ENCODE measurements around the gene ST8SIA3. TPM values are rescaled to one million over a fixed set of nuclear protein-coding genes. Genes with fewer than 3 reads are reported as not detected.

Gene ST8SIA3
- total and polyA plus RNA-seq, 5 donors from 2014 or later = not detected

DNA sequence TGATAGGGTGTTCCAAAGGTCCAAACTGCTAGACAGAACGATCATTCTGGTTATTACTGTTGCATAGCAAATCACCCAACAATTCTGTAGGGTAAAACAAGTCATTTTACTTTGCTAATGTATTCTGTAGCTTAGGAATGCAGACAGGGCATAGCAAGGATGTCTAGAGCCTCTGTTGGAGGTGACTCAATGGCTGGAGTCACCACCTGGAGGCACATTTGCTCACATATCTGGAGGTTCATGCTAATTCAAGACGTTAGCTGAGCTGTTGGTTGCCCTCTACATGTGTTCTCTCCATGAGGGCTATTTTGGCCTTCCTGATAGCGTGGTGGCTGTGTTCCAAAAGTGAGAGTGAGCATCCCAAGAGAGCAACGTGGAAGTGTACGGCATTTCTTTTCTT is 22.5 kb upstream of the ST8SIA3 start:
- no peaks in the 10 kb centered on the region for H3K9me3 ChIP-seq (ENCODE audit: control insufficient read depth in 2 of 2, low read length in 2 of 2)
- no peaks in the 10 kb centered on the region for H3K4me1 ChIP-seq (ENCODE audit: control insufficient read depth, insufficient read depth, low read length, poor library complexity, severe bottlenecking)
- Mint-ChIP-seq H3K4me1 (no peaks in the 10 kb centered on the region), H3K27me3 (peaks cover 16% of the 10 kb centered on the region), H3K4me3 (no peak overlapping the region), H3K36me3 (no peaks in the 10 kb centered on the region), H3K27ac (no peak overlapping the region), H3K9me3 (peaks cover 0 to 8% (median 0%) of the 10 kb centered on the region in 7 donors)
- H3K27me3 ChIP-seq (ENCODE audit: control insufficient read depth, insufficient read depth, low read length) = no peaks in the 10 kb centered on the region
- DNase-seq (no peak), ATAC-seq (ENCODE audit: low read depth in 2 of 2) (no peak)
- H3K4me3 ChIP-seq (ENCODE audit: low read depth, low read length) = no peak overlapping the region
- H3K27ac ChIP-seq (ENCODE audit: insufficient read depth, low read length, poor library complexity, severe bottlenecking) = no peak overlapping the region
- H3K36me3 ChIP-seq (ENCODE audit: control insufficient read depth, insufficient read depth, low read length) = no peaks in the 10 kb centered on the region

DNA sequence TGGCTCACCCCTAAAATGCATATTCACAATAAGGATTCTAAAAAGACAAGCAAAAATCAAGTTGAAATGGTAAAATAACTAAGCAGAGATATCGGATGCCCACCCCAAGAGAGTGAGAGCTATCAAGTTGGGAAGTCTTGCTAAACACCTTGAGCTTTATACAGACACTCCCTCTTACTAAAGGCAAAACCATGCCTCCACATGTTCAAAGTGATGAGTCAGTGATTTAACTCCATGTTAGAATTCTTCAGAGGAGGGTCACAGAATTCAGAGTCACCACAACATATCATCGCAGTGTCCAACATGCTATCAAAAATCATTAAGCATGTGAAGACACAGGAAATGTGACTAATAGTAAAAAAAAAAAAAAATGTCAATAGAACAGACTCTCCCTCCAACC is 20.6 kb upstream of the ST8SIA3 start:
- Mint-ChIP-seq H3K9me3 (peaks cover 0 to 4% (median 0%) of the 10 kb centered on the region in 7 donors), H3K4me1 (no peaks in the 10 kb centered on the region)

DNA sequence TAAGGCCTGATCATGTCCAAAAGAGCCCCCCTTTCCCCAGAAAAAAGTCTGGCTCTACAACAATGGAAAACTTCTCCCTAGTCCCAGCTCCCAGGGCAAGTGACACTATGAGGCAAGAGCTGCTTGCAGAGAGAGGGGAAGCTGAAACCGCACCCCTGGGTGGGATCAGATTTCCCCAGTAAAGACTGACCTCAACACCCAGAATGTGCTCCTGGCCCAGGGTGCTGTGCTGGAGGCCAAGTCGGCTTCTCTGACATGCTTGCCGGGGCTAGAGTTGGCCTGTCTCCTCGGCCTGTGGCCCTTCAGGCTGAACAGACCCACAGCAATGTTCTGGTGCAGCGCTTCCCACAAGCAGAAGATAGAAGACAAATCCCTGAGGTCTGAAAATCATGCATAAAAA is 18.4 kb upstream of the ST8SIA3 start:
- no peak for DNase-seq
- no peaks in the 10 kb centered on the region for H3K36me3 Mint-ChIP-seq
- H3K4me3 Mint-ChIP-seq = no peak overlapping the region
- Histone ChIP-seq H3K27ac (ENCODE audit: insufficient read depth, low read length, poor library complexity, severe bottlenecking) (no peak overlapping the region), H3K4me3 (ENCODE audit: low read depth, low read length) (no peak overlapping the region), H3K27me3 (ENCODE audit: control insufficient read depth, insufficient read depth, low read length) (no peaks in the 10 kb centered on the region), H3K36me3 (ENCODE audit: control insufficient read depth, insufficient read depth, low read length) (no peaks in the 10 kb centered on the region), H3K9me3 (ENCODE audit: control insufficient read depth in 2 of 2, low read length in 2 of 2) (no peaks in the 10 kb centered on the region), H3K4me1 (ENCODE audit: control insufficient read depth, insufficient read depth, low read length, poor library complexity, severe bottlenecking) (no peaks in the 10 kb centered on the region)
- H3K4me1 Mint-ChIP-seq = no peaks in the 10 kb centered on the region
- H3K27ac Mint-ChIP-seq = no peak overlapping the region
- no peak for ATAC-seq (ENCODE audit: low read depth in 2 of 2)
- H3K9me3 Mint-ChIP-seq = peaks cover 0 to 2% (median 0%) of the 10 kb centered on the region in 7 donors
- peaks cover 13% of the 10 kb centered on the region for H3K27me3 Mint-ChIP-seq

More for the DNA sequence above, 20.6 kb upstream of the ST8SIA3 start:
- no peaks in the 10 kb centered on the region for H3K4me1 ChIP-seq (ENCODE audit: control insufficient read depth, insufficient read depth, low read length, poor library complexity, severe bottlenecking)
- Mint-ChIP-seq H3K36me3 (no peaks in the 10 kb centered on the region), H3K27me3 (peaks cover 13% of the 10 kb centered on the region), H3K27ac (no peak overlapping the region), H3K4me3 (no peak overlapping the region)
- H3K9me3 ChIP-seq (ENCODE audit: control insufficient read depth in 2 of 2, low read length in 2 of 2) = no peaks in the 10 kb centered on the region
- H3K27ac ChIP-seq (ENCODE audit: insufficient read depth, low read length, poor library complexity, severe bottlenecking) = no peak overlapping the region
- H3K4me3 ChIP-seq (ENCODE audit: low read depth, low read length) = no peak overlapping the region
- H3K27me3 ChIP-seq (ENCODE audit: control insufficient read depth, insufficient read depth, low read length) = no peaks in the 10 kb centered on the region
- H3K36me3 ChIP-seq (ENCODE audit: control insufficient read depth, insufficient read depth, low read length) = no peaks in the 10 kb centered on the region
- DNase-seq (no peak), ATAC-seq (ENCODE audit: low read depth in 2 of 2) (no peak)

DNA sequence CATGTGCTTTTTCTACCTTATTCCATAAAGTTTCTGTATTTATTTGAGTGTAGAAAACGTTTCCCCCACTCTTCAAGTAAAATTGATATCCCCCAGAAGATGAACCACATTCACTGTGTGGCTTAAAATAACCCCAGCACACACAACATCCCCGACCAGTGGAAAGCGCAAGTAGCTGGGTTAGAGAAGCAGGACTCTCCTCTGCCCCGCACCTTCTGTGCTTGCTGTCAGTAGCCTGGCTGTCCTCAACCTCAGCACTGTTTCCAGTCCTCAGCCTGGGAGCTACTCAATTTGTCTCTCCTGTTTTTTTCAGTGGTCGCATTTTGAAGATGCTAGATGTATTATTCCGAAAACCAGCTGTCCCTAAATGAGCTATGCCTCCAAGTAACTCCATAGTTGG is 18.0 kb upstream of the ST8SIA3 start:
- Histone ChIP-seq H3K36me3 (ENCODE audit: control insufficient read depth, insufficient read depth, low read length) (no peaks in the 10 kb centered on the region), H3K9me3 (ENCODE audit: control insufficient read depth in 2 of 2, low read length in 2 of 2) (no peaks in the 10 kb centered on the region), H3K27ac (ENCODE audit: insufficient read depth, low read length, poor library complexity, severe bottlenecking) (no peak overlapping the region), H3K27me3 (ENCODE audit: control insufficient read depth, insufficient read depth, low read length) (no peaks in the 10 kb centered on the region), H3K4me3 (ENCODE audit: low read depth, low read length) (no peak overlapping the region), H3K4me1 (ENCODE audit: control insufficient read depth, insufficient read depth, low read length, poor library complexity, severe bottlenecking) (no peaks in the 10 kb centered on the region)
- DNase-seq (no peak), ATAC-seq (ENCODE audit: low read depth in 2 of 2) (no peak)
- Mint-ChIP-seq H3K27ac (no peak overlapping the region), H3K36me3 (no peaks in the 10 kb centered on the region), H3K4me3 (no peak overlapping the region), H3K9me3 (peaks cover 0 to 2% (median 0%) of the 10 kb centered on the region in 7 donors), H3K27me3 (peaks cover 13% of the 10 kb centered on the region), H3K4me1 (no peaks in the 10 kb centered on the region)

DNA sequence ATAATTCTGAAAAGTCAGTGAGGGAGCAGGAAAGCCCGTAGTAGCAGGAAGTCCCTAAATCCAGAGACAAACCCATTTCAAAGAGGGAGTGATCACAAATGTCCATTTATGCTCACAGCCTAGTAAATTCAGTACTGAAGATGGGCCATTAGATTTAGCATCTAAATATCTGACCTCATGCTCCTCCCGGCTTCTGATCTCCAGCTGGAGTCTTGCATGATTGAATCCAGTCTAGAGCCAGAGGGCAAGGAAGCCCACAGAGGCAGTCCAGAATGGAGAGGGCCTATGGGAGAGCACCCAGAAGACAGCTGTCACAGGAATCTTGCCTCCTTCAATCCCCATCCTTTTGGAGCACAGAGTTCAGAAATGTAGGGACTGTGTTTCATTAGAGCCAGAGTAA is 16.0 kb upstream of the ST8SIA3 start:
- no peak overlapping the region for H3K27ac Mint-ChIP-seq
- H3K27me3 Mint-ChIP-seq = peaks cover 13% of the 10 kb centered on the region
- H3K36me3 Mint-ChIP-seq = no peaks in the 10 kb centered on the region
- no peaks in the 10 kb centered on the region for H3K36me3 ChIP-seq (ENCODE audit: control insufficient read depth, insufficient read depth, low read length)
- H3K4me3 ChIP-seq (ENCODE audit: low read depth, low read length) = no peak overlapping the region
- no peak for ATAC-seq (ENCODE audit: low read depth in 2 of 2)
- H3K4me1 ChIP-seq (ENCODE audit: control insufficient read depth, insufficient read depth, low read length, poor library complexity, severe bottlenecking) = no peaks in the 10 kb centered on the region
- DNase-seq = no peak
- H3K4me3 Mint-ChIP-seq = no peak overlapping the region
- no peak overlapping the region for H3K27ac ChIP-seq (ENCODE audit: insufficient read depth, low read length, poor library complexity, severe bottlenecking)
- no peaks in the 10 kb centered on the region for H3K27me3 ChIP-seq (ENCODE audit: control insufficient read depth, insufficient read depth, low read length)
- H3K4me1 Mint-ChIP-seq = no peaks in the 10 kb centered on the region
- H3K9me3 Mint-ChIP-seq = peaks cover 0 to 4% (median 0%) of the 10 kb centered on the region in 7 donors
- no peaks in the 10 kb centered on the region for H3K9me3 ChIP-seq (ENCODE audit: control insufficient read depth in 2 of 2, low read length in 2 of 2)

DNA sequence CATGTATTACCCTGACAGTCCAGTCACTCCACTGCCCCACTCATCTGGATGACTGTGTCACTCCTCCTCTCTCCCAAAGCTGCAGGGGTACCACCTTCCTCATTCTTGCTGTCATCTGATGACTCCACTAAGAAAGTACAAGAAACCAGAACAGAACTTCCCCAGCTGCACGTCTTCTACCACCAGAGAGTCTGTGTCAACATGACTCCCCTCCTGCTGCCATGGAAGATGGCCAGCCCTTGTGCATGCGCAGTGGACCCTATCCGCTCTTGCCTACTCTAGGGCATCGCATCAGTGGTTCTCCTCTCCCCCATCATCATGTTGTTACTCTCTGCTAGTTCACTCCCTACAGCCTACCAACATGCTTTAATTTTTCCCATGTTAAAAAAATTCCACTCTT is 14.5 kb upstream of the ST8SIA3 start:
- H3K27ac ChIP-seq (ENCODE audit: insufficient read depth, low read length, poor library complexity, severe bottlenecking) = no peak overlapping the region
- Mint-ChIP-seq H3K36me3 (no peaks in the 10 kb centered on the region), H3K9me3 (peaks cover 0 to 4% (median 0%) of the 10 kb centered on the region in 7 donors), H3K27ac (no peak overlapping the region), H3K4me1 (no peaks in the 10 kb centered on the region), H3K4me3 (no peak overlapping the region), H3K27me3 (peaks cover 17% of the 10 kb centered on the region)
- no peak overlapping the region for H3K4me3 ChIP-seq (ENCODE audit: low read depth, low read length)
- H3K4me1 ChIP-seq (ENCODE audit: control insufficient read depth, insufficient read depth, low read length, poor library complexity, severe bottlenecking) = no peaks in the 10 kb centered on the region
- no peaks in the 10 kb centered on the region for H3K9me3 ChIP-seq (ENCODE audit: control insufficient read depth in 2 of 2, low read length in 2 of 2)
- no peaks in the 10 kb centered on the region for H3K36me3 ChIP-seq (ENCODE audit: control insufficient read depth, insufficient read depth, low read length)
- ATAC-seq (ENCODE audit: low read depth in 2 of 2) (no peak), DNase-seq (no peak)
- H3K27me3 ChIP-seq (ENCODE audit: control insufficient read depth, insufficient read depth, low read length) = peaks cover 4% of the 10 kb centered on the region

DNA sequence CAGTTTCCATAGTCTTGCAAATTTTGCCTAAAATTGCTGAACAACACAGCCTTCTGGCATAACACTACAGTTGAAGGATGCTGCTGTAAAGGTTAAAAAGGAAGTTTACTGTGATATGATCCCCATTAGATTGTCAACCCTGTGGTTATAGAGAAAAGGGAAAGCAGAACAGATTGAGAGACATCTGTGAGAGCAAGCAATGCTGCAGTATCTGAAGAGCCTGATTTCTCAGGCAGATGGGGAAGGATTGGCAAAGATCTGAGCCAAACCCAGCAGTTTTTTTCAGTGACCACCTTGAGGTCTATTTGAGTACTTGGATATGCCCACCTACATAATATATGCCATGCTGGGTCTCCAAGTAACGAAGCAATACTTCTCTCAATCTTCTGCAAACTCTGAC is 8.5 kb upstream of the ST8SIA3 start:
- Histone ChIP-seq H3K9me3 (ENCODE audit: control insufficient read depth in 2 of 2, low read length in 2 of 2) (no peaks in the 10 kb centered on the region), H3K36me3 (ENCODE audit: control insufficient read depth, insufficient read depth, low read length) (no peaks in the 10 kb centered on the region), H3K27me3 (ENCODE audit: control insufficient read depth, insufficient read depth, low read length) (peaks cover 4% of the 10 kb centered on the region), H3K27ac (ENCODE audit: insufficient read depth, low read length, poor library complexity, severe bottlenecking) (no peak overlapping the region), H3K4me1 (ENCODE audit: control insufficient read depth, insufficient read depth, low read length, poor library complexity, severe bottlenecking) (no peaks in the 10 kb centered on the region), H3K4me3 (ENCODE audit: low read depth, low read length) (no peak overlapping the region)
- Mint-ChIP-seq H3K4me1 (no peaks in the 10 kb centered on the region), H3K36me3 (no peaks in the 10 kb centered on the region), H3K27me3 (peaks cover 14% of the 10 kb centered on the region), H3K27ac (no peak overlapping the region), H3K4me3 (no peak overlapping the region), H3K9me3 (peaks cover 0 to 5% (median 0%) of the 10 kb centered on the region in 7 donors)
- DNase-seq (no peak), ATAC-seq (ENCODE audit: low read depth in 2 of 2) (no peak)

DNA sequence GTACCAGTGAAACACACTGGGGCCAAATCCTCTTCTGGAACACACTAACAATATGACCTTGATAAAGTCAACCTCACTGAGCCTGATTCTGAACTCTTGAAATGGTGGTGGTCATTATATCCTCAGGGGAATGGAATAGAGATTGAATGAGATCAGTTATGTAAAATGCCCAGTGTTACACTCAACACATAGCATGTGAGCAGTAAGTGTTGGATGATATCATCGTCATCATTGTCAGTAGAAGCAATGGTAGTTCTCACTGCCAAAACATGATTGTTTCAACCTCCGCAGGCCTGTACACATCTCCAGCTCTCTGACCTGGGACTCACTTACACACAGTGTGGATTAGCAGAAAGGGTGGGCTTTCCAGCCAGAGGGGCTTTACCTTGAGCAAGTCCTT is 5.5 kb upstream of the ST8SIA3 start:
- H3K36me3 ChIP-seq (ENCODE audit: control insufficient read depth, insufficient read depth, low read length) = no peaks in the 10 kb centered on the region
- ATAC-seq (ENCODE audit: low read depth in 2 of 2) = no peak
- no peak overlapping the region for H3K4me3 ChIP-seq (ENCODE audit: low read depth, low read length)
- H3K9me3 Mint-ChIP-seq = peaks cover 0 to 5% (median 1%) of the 10 kb centered on the region in 7 donors
- H3K9me3 ChIP-seq (ENCODE audit: control insufficient read depth in 2 of 2, low read length in 2 of 2) = no peaks in the 10 kb centered on the region
- H3K36me3 Mint-ChIP-seq = no peaks in the 10 kb centered on the region
- H3K27me3 ChIP-seq (ENCODE audit: control insufficient read depth, insufficient read depth, low read length) = peaks cover 14% of the 10 kb centered on the region
- no peaks in the 10 kb centered on the region for H3K4me1 ChIP-seq (ENCODE audit: control insufficient read depth, insufficient read depth, low read length, poor library complexity, severe bottlenecking)
- peaks cover 33% of the 10 kb centered on the region for H3K27me3 Mint-ChIP-seq
- no peaks in the 10 kb centered on the region for H3K4me1 Mint-ChIP-seq
- DNase-seq = no peak
- no peak overlapping the region for H3K27ac ChIP-seq (ENCODE audit: insufficient read depth, low read length, poor library complexity, severe bottlenecking)
- no peak overlapping the region for H3K4me3 Mint-ChIP-seq
- H3K27ac Mint-ChIP-seq = no peak overlapping the region

All from CD4-positive, CD25-positive, alpha-beta regulatory T cell (primary cell).